ENCODE measurements around the gene AATK. TPM values are rescaled to one million over a fixed set of nuclear protein-coding genes. Genes with fewer than 3 reads are reported as not detected.

Gene AATK
- polyA plus RNA-seq, 1 of the 3 experiments (the other 2 are of a cell fraction): 0.51 TPM

DNA sequence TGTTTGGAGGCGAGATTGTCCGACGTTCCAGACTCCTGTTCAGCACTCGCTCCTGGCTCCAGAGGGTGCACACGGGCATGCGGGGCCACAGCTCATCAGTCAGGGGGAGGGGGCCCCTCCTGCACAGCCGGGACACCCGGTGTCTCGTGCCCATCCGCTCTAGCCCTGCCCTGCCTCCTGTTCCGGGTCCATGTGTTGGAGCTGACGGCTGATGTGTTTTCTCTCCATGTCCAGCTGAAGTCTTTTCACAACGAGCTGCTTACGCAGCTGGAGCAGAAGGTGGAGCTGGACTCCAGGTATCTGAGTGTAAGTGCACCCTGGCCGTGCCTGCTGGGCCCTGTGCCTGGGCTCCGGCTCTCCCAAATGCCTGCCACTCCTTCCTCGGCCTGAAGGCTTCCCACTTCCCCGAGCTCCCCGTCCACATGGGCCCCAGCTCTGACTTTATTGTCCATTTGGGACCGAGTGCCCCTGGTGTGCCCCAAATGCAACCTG, 80.6 kb downstream of the AATK start:
- DNase-seq: no peak
- TF ChIP-seq TAF1 (IDR thresholded peaks at IDR 0.05; ENCODE audit: borderline replicate concordance, low read depth, low read length): no peak
- no peak for TF ChIP-seq TEAD4 (IDR thresholded peaks at IDR 0.05; ENCODE audit: borderline replicate concordance, insufficient read depth)
- no peak for TF ChIP-seq MXI1 (IDR thresholded peaks at IDR 0.05; ENCODE audit: low read depth, low read length)
- TF ChIP-seq JUND (IDR thresholded peaks at IDR 0.05): no peak
- no peak for TF ChIP-seq MAX (IDR thresholded peaks at IDR 0.05; ENCODE audit: low read depth)
- no peak for TF ChIP-seq ELF1 (IDR thresholded peaks at IDR 0.05)
- TF ChIP-seq SIN3A (IDR thresholded peaks at IDR 0.05; ENCODE audit: borderline replicate concordance, low read depth, low read length): no peak
- no peak for TF ChIP-seq NFIC (IDR thresholded peaks at IDR 0.05; ENCODE audit: borderline replicate concordance)
- TF ChIP-seq RXRA (IDR thresholded peaks at IDR 0.05; ENCODE audit: borderline replicate concordance, low read depth): no peak
- TF ChIP-seq EZH2phosphoT487 (IDR thresholded peaks at IDR 0.05; ENCODE audit: borderline replicate concordance, low read depth): no peak
- TF ChIP-seq, protein P1, sequence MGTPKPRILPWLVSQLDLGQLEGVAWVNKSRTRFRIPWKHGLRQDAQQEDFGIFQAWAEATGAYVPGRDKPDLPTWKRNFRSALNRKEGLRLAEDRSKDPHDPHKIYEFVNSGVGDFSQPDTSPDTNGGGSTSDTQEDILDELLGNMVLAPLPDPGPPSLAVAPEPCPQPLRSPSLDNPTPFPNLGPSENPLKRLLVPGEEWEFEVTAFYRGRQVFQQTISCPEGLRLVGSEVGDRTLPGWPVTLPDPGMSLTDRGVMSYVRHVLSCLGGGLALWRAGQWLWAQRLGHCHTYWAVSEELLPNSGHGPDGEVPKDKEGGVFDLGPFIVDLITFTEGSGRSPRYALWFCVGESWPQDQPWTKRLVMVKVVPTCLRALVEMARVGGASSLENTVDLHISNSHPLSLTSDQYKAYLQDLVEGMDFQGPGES (IDR thresholded peaks at IDR 0.05; ENCODE audit: low read depth, low read length): no peak
- Histone ChIP-seq H3F3A (replicated peaks; ENCODE audit: insufficient read depth) (no peaks in the 10 kb centered on the region), H3K4me2 (no peak overlapping the region), H3K27me3 (ENCODE audit: insufficient read depth) (no peaks in the 10 kb centered on the region), H3K9me3 (no peaks in the 10 kb centered on the region), H3K9me2 (no peaks in the 10 kb centered on the region), H4K20me1 (ENCODE audit: insufficient read depth) (no peaks in the 10 kb centered on the region), H3K4me3 (ENCODE audit: low read depth in 2 of 2, low read length in 1 of 2) (no peak overlapping the region), H3K4me1 (ENCODE audit: control insufficient read depth in 1 of 2, insufficient read depth in 2 of 2, low read depth in 1 of 2, low read length in 1 of 2) (peaks cover 0 to 31% of the 10 kb centered on the region in 2 experiments; a peak in 1 of 4 replicates), H2AFZ (ENCODE audit: low read depth) (no peak overlapping the region), H3K36me3 (replicated peaks in 1 of 2; ENCODE audit: control insufficient read depth in 1 of 2, insufficient read depth in 2 of 2, low read length in 1 of 2) (peaks cover 0 to 18% of the 10 kb centered on the region in 2 experiments), H3K79me2 (ENCODE audit: insufficient read depth) (no peaks in the 10 kb centered on the region), H3K27ac (ENCODE audit: low read depth in 2 of 2, low read length in 1 of 2) (no peak overlapping the region), H3K9ac (no peak overlapping the region)
- WGBS (ENCODE audit: low lambda C conversion rate): 91% methylated on average over 17 of the region's 20 CpGs
- ChIA-PET CTCF (interaction anchor here (1.0 to 14.2 kb wide), 4 partner anchors 15 to 61 kb away, joined by 3 to 188 read pairs (median 14); no protein-coding TSS in a partner anchor), POLR2A (no interaction called here)

GRCh38 chr17:81084680-81085419, 81.2 kb downstream of the AATK start:
- no peaks in the 10 kb centered on the region for H3K9me3 ChIP-seq
- peaks cover 0 to 18% of the 10 kb centered on the region in 2 experiments for H3K36me3 ChIP-seq (replicated peaks in 1 of 2; ENCODE audit: control insufficient read depth in 1 of 2, insufficient read depth in 2 of 2, low read length in 1 of 2)
- 89% methylated on average over 21 of the region's 26 CpGs for WGBS (ENCODE audit: low lambda C conversion rate)
- H3K9ac ChIP-seq: no peak overlapping the region
- H3K9me2 ChIP-seq: no peaks in the 10 kb centered on the region
- no peak overlapping the region for H2AFZ ChIP-seq (ENCODE audit: low read depth)
- H3F3A ChIP-seq (replicated peaks; ENCODE audit: insufficient read depth): no peaks in the 10 kb centered on the region
- no peak overlapping the region for H3K4me2 ChIP-seq
- CTCF ChIA-PET: interaction anchor here (1.0 to 14.2 kb wide), 4 partner anchors 15 to 60 kb away, joined by 3 to 188 read pairs (median 14); no protein-coding TSS in a partner anchor
- H3K27me3 ChIP-seq (ENCODE audit: insufficient read depth): no peaks in the 10 kb centered on the region
- POLR2A ChIA-PET: no interaction called here
- peaks cover 0 to 31% of the 10 kb centered on the region in 2 experiments; a peak in 1 of 4 replicates for H3K4me1 ChIP-seq (ENCODE audit: control insufficient read depth in 1 of 2, insufficient read depth in 2 of 2, low read depth in 1 of 2, low read length in 1 of 2)
- 0 out of 2 replicates have a peak, but pooled peaks cover 3% of the 10 kb centered on the region for H4K20me1 ChIP-seq (ENCODE audit: insufficient read depth)
- DNase-seq: no peak
- no peak overlapping the region for H3K4me3 ChIP-seq (ENCODE audit: low read depth in 2 of 2, low read length in 1 of 2)
- no peaks in the 10 kb centered on the region for H3K79me2 ChIP-seq (ENCODE audit: insufficient read depth)
- H3K27ac ChIP-seq (ENCODE audit: low read depth in 2 of 2, low read length in 1 of 2): no peak overlapping the region
- no peak for TF ChIP-seq NRF1 (IDR thresholded peaks at IDR 0.05; ENCODE audit: low read depth, low read length)
- no peak for TF ChIP-seq RFX5 (IDR thresholded peaks at IDR 0.05; ENCODE audit: low read length)
- no peak for TF ChIP-seq RXRA (IDR thresholded peaks at IDR 0.05; ENCODE audit: borderline replicate concordance, low read depth)
- no peak for TF ChIP-seq USF1 (IDR thresholded peaks at IDR 0.05; ENCODE audit: borderline replicate concordance, low read depth)
- no peak for TF ChIP-seq ZBTB33 (IDR thresholded peaks at IDR 0.05; ENCODE audit: borderline replicate concordance, low read depth)
- TF ChIP-seq GATA2 (CRISPR knock-in tag; IDR thresholded peaks at IDR 0.05): no peak
- TF ChIP-seq, protein P2, sequence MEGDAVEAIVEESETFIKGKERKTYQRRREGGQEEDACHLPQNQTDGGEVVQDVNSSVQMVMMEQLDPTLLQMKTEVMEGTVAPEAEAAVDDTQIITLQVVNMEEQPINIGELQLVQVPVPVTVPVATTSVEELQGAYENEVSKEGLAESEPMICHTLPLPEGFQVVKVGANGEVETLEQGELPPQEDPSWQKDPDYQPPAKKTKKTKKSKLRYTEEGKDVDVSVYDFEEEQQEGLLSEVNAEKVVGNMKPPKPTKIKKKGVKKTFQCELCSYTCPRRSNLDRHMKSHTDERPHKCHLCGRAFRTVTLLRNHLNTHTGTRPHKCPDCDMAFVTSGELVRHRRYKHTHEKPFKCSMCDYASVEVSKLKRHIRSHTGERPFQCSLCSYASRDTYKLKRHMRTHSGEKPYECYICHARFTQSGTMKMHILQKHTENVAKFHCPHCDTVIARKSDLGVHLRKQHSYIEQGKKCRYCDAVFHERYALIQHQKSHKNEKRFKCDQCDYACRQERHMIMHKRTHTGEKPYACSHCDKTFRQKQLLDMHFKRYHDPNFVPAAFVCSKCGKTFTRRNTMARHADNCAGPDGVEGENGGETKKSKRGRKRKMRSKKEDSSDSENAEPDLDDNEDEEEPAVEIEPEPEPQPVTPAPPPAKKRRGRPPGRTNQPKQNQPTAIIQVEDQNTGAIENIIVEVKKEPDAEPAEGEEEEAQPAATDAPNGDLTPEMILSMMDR (IDR thresholded peaks at IDR 0.05): no peak
- TF ChIP-seq RCOR1 (IDR thresholded peaks at IDR 0.05; ENCODE audit: low read length): no peak
- no peak for TF ChIP-seq FOXJ3 (CRISPR knock-in tag; IDR thresholded peaks at IDR 0.05)
- no peak for TF ChIP-seq TEAD4 (IDR thresholded peaks at IDR 0.05; ENCODE audit: borderline replicate concordance, insufficient read depth)
